GM19193 (cell line): Measurements from ENCODE around the gene PITPNM1.

ENCODE experiments used
- POLR2A ChIP-seq: IDR thresholded peaks from 4 replicates; pipeline ENCODE4 v1.6.1; 2011; ENCODE audit not compliant: insufficient read depth, insufficient read length; ENCODE audit errors: extremely low read depth

Gene PITPNM1

GRCh38 chr11:67508486-67509121 is 3.4 kb upstream of the PITPNM1 start:
- TF ChIP-seq POLR2A = peak; percentile 60

- TF ChIP-seq POLR2A = peak; percentile 81
Measured at GRCh38 chr11:67507864-67508485, 2.8 kb upstream of the PITPNM1 start, which contains the start of gene CDK2AP2. TSS of gene CDK2AP2 (minus strand) at chr11:67508162. CDS start at chr11:67508082, 80 bp downstream.

GRCh38 chr11:67507242-67507863 is 2.2 kb upstream of the PITPNM1 start:
- TF ChIP-seq POLR2A = no peak

GRCh38 chr11:67506426-67507051 is 1.4 kb upstream of the PITPNM1 start:
- TF ChIP-seq POLR2A = no peak

- TF ChIP-seq POLR2A = no peak
Measured at GRCh38 chr11:67505605-67506396, 638 bp upstream of the PITPNM1 start.

- no peak for TF ChIP-seq POLR2A
Measured at GRCh38 chr11:67504005-67504949, 886 bp downstream of the PITPNM1 start.

- no peak for TF ChIP-seq POLR2A
Measured at GRCh38 chr11:67503119-67504004, 1.8 kb downstream of the PITPNM1 start.

GRCh38 chr11:67502328-67502979 is 2.7 kb downstream of the PITPNM1 start:
- TF ChIP-seq POLR2A = no peak

- TF ChIP-seq POLR2A = no peak
Measured at GRCh38 chr11:67501854-67502253, 3.3 kb downstream of the PITPNM1 start.

- TF ChIP-seq POLR2A = no peak
Measured at GRCh38 chr11:67500831-67501715, 4.1 kb downstream of the PITPNM1 start.

- no peak for TF ChIP-seq POLR2A
Measured at GRCh38 chr11:67500484-67500821, 4.7 kb downstream of the PITPNM1 start.

GRCh38 chr11:67499808-67500483 is 5.2 kb downstream of the PITPNM1 start:
- no peak for TF ChIP-seq POLR2A
